Activated naive CD8-positive, alpha-beta T cell (primary cell): Measurements from ENCODE around the gene GSTA4.
A peak's percentile ranks its signal among the peaks of the same experiment; 100 is the strongest.
"Not testable (repeated sequence)": the region's sequence is repeated elsewhere in the genome, so short reads cannot be mapped to it uniquely, and the experiment has no call there.

Source experiments
- H3K27ac Mint-ChIP-seq: one replicate; pipeline ENCODE4 v1.8.0; 2021; ENCODE audit warnings: mixed read lengths
- H3K27me3 Mint-ChIP-seq: one replicate; pipeline ENCODE4 v1.8.0; 2021; ENCODE audit warnings: mixed read lengths
- H3K36me3 Mint-ChIP-seq: one replicate; pipeline ENCODE4 v1.8.0; 2021; ENCODE audit warnings: mixed read lengths
- H3K4me1 Mint-ChIP-seq: one replicate; pipeline ENCODE4 v1.8.0; 2021; ENCODE audit warnings: low read depth, mixed read lengths
- H3K4me3 Mint-ChIP-seq: one replicate; pipeline ENCODE4 v1.8.0; 2021; ENCODE audit warnings: mild to moderate bottlenecking, mixed read lengths
- H3K9me3 Mint-ChIP-seq: one replicate; pipeline ENCODE4 v1.8.0; 2021; ENCODE audit warnings: low read depth, mixed read lengths

The GSTA4 gene

GRCh38 chr6:52995089-52995912 lies at the start of gene GSTA4:
Gene GSTA4 (minus strand): TSS chr6:52995284. CDS start chr6:52994243, 1,041 bp downstream.
- H3K9me3 Mint-ChIP-seq, H3K27me3 Mint-ChIP-seq, H3K36me3 Mint-ChIP-seq: not testable (repeated sequence)
- Mint-ChIP-seq H3K4me1 (peaks cover 31% of the 10 kb centered on the region), H3K4me3 (peak within 1 kb of the TSS; percentile 90), H3K27ac (peak within 1 kb of the TSS; percentile 100)

- H3K27ac Mint-ChIP-seq: no peak overlapping the region
- H3K4me3 Mint-ChIP-seq: no peak overlapping the region
These were observed 49.5 kb upstream of the GSTA4 start for GRCh38 chr6:53044572-53044971.

GRCh38 chr6:53044071-53044470 lies 49.0 kb upstream of the GSTA4 start:
- Mint-ChIP-seq H3K4me3 (no peak overlapping the region), H3K36me3 (peaks cover 12% of the 10 kb centered on the region), H3K4me1 (peaks cover 20% of the 10 kb centered on the region), H3K27ac (no peak overlapping the region), H3K9me3 (no peaks in the 10 kb centered on the region), H3K27me3 (no peaks in the 10 kb centered on the region)

More at GRCh38 chr6:53044572-53044971, 49.5 kb upstream of the GSTA4 start:
- Mint-ChIP-seq H3K9me3 (no peaks in the 10 kb centered on the region), H3K27me3 (no peaks in the 10 kb centered on the region), H3K36me3 (peaks cover 8% of the 10 kb centered on the region), H3K4me1 (peaks cover 22% of the 10 kb centered on the region)

GRCh38 chr6:53043581-53043980 lies 48.5 kb upstream of the GSTA4 start:
- peaks cover 14% of the 10 kb centered on the region for H3K36me3 Mint-ChIP-seq
- peaks cover 15% of the 10 kb centered on the region for H3K4me1 Mint-ChIP-seq
- no peak overlapping the region for H3K27ac Mint-ChIP-seq
- H3K4me3 Mint-ChIP-seq: no peak overlapping the region
- no peaks in the 10 kb centered on the region for H3K27me3 Mint-ChIP-seq
- no peaks in the 10 kb centered on the region for H3K9me3 Mint-ChIP-seq

- peaks cover 17% of the 10 kb centered on the region for H3K36me3 Mint-ChIP-seq
- H3K9me3 Mint-ChIP-seq: no peaks in the 10 kb centered on the region
- peaks cover 4% of the 10 kb centered on the region for H3K4me1 Mint-ChIP-seq
- H3K4me3 Mint-ChIP-seq: no peak overlapping the region
- H3K27ac Mint-ChIP-seq: no peak overlapping the region
- no peaks in the 10 kb centered on the region for H3K27me3 Mint-ChIP-seq
These were observed 47.0 kb upstream of the GSTA4 start for GRCh38 chr6:53042112-53042511.

GRCh38 chr6:53041356-53041755 lies 46.3 kb upstream of the GSTA4 start:
- H3K9me3 Mint-ChIP-seq: no peaks in the 10 kb centered on the region
- no peak overlapping the region for H3K4me3 Mint-ChIP-seq
- H3K27ac Mint-ChIP-seq: no peak overlapping the region
- peaks cover 2% of the 10 kb centered on the region for H3K4me1 Mint-ChIP-seq
- H3K27me3 Mint-ChIP-seq: no peaks in the 10 kb centered on the region
- H3K36me3 Mint-ChIP-seq: peaks cover 21% of the 10 kb centered on the region

- peaks cover 26% of the 10 kb centered on the region for H3K36me3 Mint-ChIP-seq
- H3K4me1 Mint-ChIP-seq: peaks cover 2% of the 10 kb centered on the region
- no peaks in the 10 kb centered on the region for H3K27me3 Mint-ChIP-seq
- H3K4me3 Mint-ChIP-seq: no peak overlapping the region
- no peaks in the 10 kb centered on the region for H3K9me3 Mint-ChIP-seq
- H3K27ac Mint-ChIP-seq: no peak overlapping the region
These were observed 43.5 kb upstream of the GSTA4 start for GRCh38 chr6:53038596-53038995.

- Mint-ChIP-seq H3K4me1 (peaks cover 2% of the 10 kb centered on the region), H3K27me3 (no peaks in the 10 kb centered on the region), H3K9me3 (no peaks in the 10 kb centered on the region), H3K4me3 (no peak overlapping the region), H3K36me3 (peaks cover 26% of the 10 kb centered on the region), H3K27ac (no peak overlapping the region)
These were observed 43.1 kb upstream of the GSTA4 start for GRCh38 chr6:53038141-53038540.

- Mint-ChIP-seq H3K27me3 (no peaks in the 10 kb centered on the region), H3K27ac (no peak overlapping the region), H3K4me1 (peaks cover 2% of the 10 kb centered on the region), H3K9me3 (no peaks in the 10 kb centered on the region), H3K4me3 (no peak overlapping the region), H3K36me3 (peaks cover 21% of the 10 kb centered on the region)
These were observed 40.6 kb upstream of the GSTA4 start for GRCh38 chr6:53035549-53036213.

GRCh38 chr6:53033764-53034163 lies 38.7 kb upstream of the GSTA4 start:
- peaks cover 19% of the 10 kb centered on the region for H3K36me3 Mint-ChIP-seq
- no peak overlapping the region for H3K4me3 Mint-ChIP-seq
- no peaks in the 10 kb centered on the region for H3K4me1 Mint-ChIP-seq
- H3K27me3 Mint-ChIP-seq: no peaks in the 10 kb centered on the region
- H3K9me3 Mint-ChIP-seq: no peaks in the 10 kb centered on the region
- no peak overlapping the region for H3K27ac Mint-ChIP-seq

- Mint-ChIP-seq H3K27me3 (no peaks in the 10 kb centered on the region), H3K4me3 (no peak overlapping the region), H3K27ac (no peak overlapping the region), H3K4me1 (no peaks in the 10 kb centered on the region), H3K36me3 (peaks cover 22% of the 10 kb centered on the region), H3K9me3 (no peaks in the 10 kb centered on the region)
These were observed 37.8 kb upstream of the GSTA4 start for GRCh38 chr6:53032849-53033248.

GRCh38 chr6:53031281-53031680 lies 36.2 kb upstream of the GSTA4 start:
- H3K27ac Mint-ChIP-seq: no peak overlapping the region
- H3K4me3 Mint-ChIP-seq: no peak overlapping the region
- no peaks in the 10 kb centered on the region for H3K27me3 Mint-ChIP-seq
- peaks cover 25% of the 10 kb centered on the region for H3K36me3 Mint-ChIP-seq
- H3K9me3 Mint-ChIP-seq: no peaks in the 10 kb centered on the region
- H3K4me1 Mint-ChIP-seq: no peaks in the 10 kb centered on the region

GRCh38 chr6:53029761-53030160 lies 34.7 kb upstream of the GSTA4 start:
- no peaks in the 10 kb centered on the region for H3K9me3 Mint-ChIP-seq
- H3K27me3 Mint-ChIP-seq: no peaks in the 10 kb centered on the region
- H3K36me3 Mint-ChIP-seq: peaks cover 27% of the 10 kb centered on the region
- no peak overlapping the region for H3K4me3 Mint-ChIP-seq
- H3K27ac Mint-ChIP-seq: no peak overlapping the region
- peaks cover 3% of the 10 kb centered on the region for H3K4me1 Mint-ChIP-seq

- H3K27me3 Mint-ChIP-seq: no peaks in the 10 kb centered on the region
- H3K4me1 Mint-ChIP-seq: peaks cover 6% of the 10 kb centered on the region
- H3K36me3 Mint-ChIP-seq: peaks cover 25% of the 10 kb centered on the region
- H3K9me3 Mint-ChIP-seq: no peaks in the 10 kb centered on the region
- no peak overlapping the region for H3K27ac Mint-ChIP-seq
- no peak overlapping the region for H3K4me3 Mint-ChIP-seq
These were observed 34.2 kb upstream of the GSTA4 start for GRCh38 chr6:53029257-53029656.

GRCh38 chr6:53028467-53028866 lies 33.4 kb upstream of the GSTA4 start:
- H3K27me3 Mint-ChIP-seq: no peaks in the 10 kb centered on the region
- no peak overlapping the region for H3K4me3 Mint-ChIP-seq
- H3K27ac Mint-ChIP-seq: no peak overlapping the region
- H3K4me1 Mint-ChIP-seq: peaks cover 9% of the 10 kb centered on the region
- H3K9me3 Mint-ChIP-seq: no peaks in the 10 kb centered on the region
- peaks cover 28% of the 10 kb centered on the region for H3K36me3 Mint-ChIP-seq
